Measurements from ENCODE around the gene PRUNE2. TPM values are rescaled to one million over a fixed set of nuclear protein-coding genes. Genes with fewer than 3 reads are reported as not detected.
A peak's percentile ranks its signal among the peaks of the same experiment; 100 is the strongest.

The PRUNE2 gene
- total and polyA plus RNA-seq, 4 donors: 38.1 to 558 (median 198) TPM

DNA sequence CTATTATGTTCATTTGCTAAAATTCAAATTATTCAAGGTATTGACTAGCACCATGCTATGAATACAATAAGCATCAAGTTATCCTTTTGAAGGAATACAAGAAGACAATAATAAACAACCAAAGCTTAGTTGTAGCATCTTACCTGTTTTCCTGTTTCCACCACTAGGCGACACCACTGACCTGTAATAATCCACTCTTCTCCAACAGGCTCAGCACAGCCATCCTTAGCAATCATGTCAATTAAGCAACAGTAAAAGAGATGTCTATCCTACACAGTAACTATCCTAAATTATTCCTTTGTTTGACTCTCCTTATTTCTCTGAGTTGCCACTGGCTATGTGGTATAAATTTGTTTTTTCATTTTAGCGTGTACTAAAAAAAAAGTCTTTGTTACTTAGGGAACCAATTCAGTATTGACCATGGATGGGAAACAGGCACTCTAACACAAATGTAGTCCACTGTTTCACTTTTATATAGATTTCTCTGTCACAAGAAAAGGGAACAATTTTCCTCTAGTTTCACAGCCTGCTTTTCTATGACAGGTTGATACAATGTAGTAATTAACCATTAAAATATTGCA is 95.4 kb downstream of the PRUNE2 start:
- intact Hi-C loops (cut with DNase I): loop anchor here (1.0 kb wide), 2 partner anchors 177 to 178 kb away; no protein-coding TSS in a partner anchor
- no peak overlapping the region for H3K4me3 ChIP-seq (ENCODE audit: low read length in 2 of 2)
- ATAC-seq (ENCODE audit: low FRiP score): peak; percentile 63
- no peak for DNase-seq
- H3K36me3 ChIP-seq (ENCODE audit: control insufficient read depth in 1 of 2, insufficient read depth in 2 of 2, low read length in 1 of 2): peaks cover 0 to 6% of the 10 kb centered on the region in 2 donors
- H3K9me3 ChIP-seq (ENCODE audit: control insufficient read depth, low read length): no peaks in the 10 kb centered on the region
- 36 to 39% methylated on average over 2 of the region's 2 CpGs for WGBS, 2 donors
- H3K27me3 ChIP-seq (ENCODE audit: control insufficient read depth in 1 of 2, insufficient read depth in 2 of 2, low read length in 1 of 2): no peaks in the 10 kb centered on the region
- H3K27ac ChIP-seq (ENCODE audit: low read depth in 1 of 2, low read length in 2 of 2): no peak overlapping the region
- H3K4me1 ChIP-seq (ENCODE audit: control insufficient read depth in 1 of 2, insufficient read depth in 2 of 2, low read length in 2 of 2): peaks cover 0 to 3% of the 10 kb centered on the region in 2 donors

DNA sequence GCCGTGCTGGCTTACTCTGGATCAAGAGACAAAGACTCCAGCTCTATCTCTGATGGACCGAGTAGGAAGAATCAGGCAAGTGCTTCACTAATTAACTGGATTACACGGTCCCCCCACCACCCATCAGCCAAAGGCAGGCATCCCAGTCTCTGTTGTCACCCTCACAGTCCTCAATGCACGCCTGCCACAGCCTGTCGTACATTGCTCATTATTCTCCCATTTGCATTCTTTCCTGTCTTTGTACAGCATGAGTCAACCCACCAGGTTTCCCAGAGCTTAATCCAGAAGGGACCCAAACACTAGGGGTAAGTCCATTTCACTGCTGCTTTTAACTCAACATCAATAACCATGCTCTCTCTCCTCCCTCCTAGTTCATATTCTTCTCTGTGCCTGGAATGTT is 97.3 kb downstream of the PRUNE2 start:
- DNase-seq (no peak), ATAC-seq (ENCODE audit: low FRiP score) (no peak)
- peaks cover 0 to 3% of the 10 kb centered on the region in 2 donors for H3K4me1 ChIP-seq (ENCODE audit: control insufficient read depth in 1 of 2, insufficient read depth in 2 of 2, low read length in 2 of 2)
- H3K36me3 ChIP-seq (ENCODE audit: control insufficient read depth in 1 of 2, insufficient read depth in 2 of 2, low read length in 1 of 2): peaks cover 0 to 8% of the 10 kb centered on the region in 2 donors
- 67 to 68% methylated on average over 5 of the region's 5 CpGs for WGBS, 2 donors
- H3K27ac ChIP-seq (ENCODE audit: low read depth in 1 of 2, low read length in 2 of 2): no peak overlapping the region
- H3K4me3 ChIP-seq (ENCODE audit: low read length in 2 of 2): no peak overlapping the region
- intact Hi-C loops (cut with DNase I): no loop called here
- H3K27me3 ChIP-seq (ENCODE audit: control insufficient read depth in 1 of 2, insufficient read depth in 2 of 2, low read length in 1 of 2): no peaks in the 10 kb centered on the region
- H3K9me3 ChIP-seq (ENCODE audit: control insufficient read depth, low read length): no peaks in the 10 kb centered on the region

DNA sequence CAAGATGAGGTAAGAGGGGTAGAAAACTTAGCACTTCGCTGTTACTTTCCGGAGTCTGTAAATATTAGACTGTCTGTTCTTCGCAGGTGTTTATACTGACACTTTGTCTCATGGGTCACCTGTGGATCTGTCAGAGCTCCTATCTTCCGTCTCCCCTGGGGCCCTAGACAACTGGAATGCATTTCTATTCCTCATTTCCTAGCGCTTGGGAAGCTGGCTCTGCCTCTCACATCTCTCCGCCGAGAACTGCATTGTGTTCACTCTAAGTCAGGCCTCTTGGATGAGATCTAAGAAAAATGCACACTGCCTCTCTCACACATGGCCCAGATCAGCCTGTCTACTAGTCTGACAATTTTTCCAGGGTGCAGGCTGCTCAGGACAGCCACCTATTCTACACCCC is 102.2 kb downstream of the PRUNE2 start:
- Histone ChIP-seq H3K4me3 (ENCODE audit: low read length in 2 of 2) (no peak overlapping the region), H3K27ac (ENCODE audit: low read depth in 1 of 2, low read length in 2 of 2) (no peak overlapping the region), H3K4me1 (ENCODE audit: control insufficient read depth in 1 of 2, insufficient read depth in 2 of 2, low read length in 2 of 2) (no peaks in the 10 kb centered on the region), H3K9me3 (ENCODE audit: control insufficient read depth, low read length) (no peaks in the 10 kb centered on the region), H3K27me3 (ENCODE audit: control insufficient read depth in 1 of 2, insufficient read depth in 2 of 2, low read length in 1 of 2) (no peaks in the 10 kb centered on the region), H3K36me3 (ENCODE audit: control insufficient read depth in 1 of 2, insufficient read depth in 2 of 2, low read length in 1 of 2) (peaks cover 0 to 2% of the 10 kb centered on the region in 2 donors)
- DNase-seq (no peak), ATAC-seq (ENCODE audit: low FRiP score) (no peak)
- 89 to 94% methylated on average over 7 of the region's 7 CpGs for WGBS, 2 donors
- intact Hi-C loops (cut with DNase I): no loop called here

DNA sequence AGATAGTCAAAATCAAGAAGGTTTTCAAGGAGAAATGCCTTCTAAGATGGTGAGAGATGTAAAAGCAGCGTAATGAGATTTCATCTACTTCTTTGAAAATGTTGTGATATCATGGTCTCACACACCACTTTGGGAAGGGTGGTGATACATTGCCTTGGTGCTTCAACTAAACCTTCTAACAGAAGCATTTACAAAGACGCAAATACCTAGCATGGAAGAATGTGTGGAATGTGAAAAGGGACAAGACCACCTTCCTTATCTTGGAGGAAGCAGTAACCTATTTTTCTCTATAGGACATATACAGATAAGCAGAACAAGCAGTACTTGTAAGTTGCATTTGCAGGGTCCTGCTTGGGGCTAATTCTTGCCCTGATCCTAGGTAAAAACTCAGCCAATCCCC is 102.8 kb downstream of the PRUNE2 start:
- H3K4me1 ChIP-seq (ENCODE audit: control insufficient read depth in 1 of 2, insufficient read depth in 2 of 2, low read length in 2 of 2): no peaks in the 10 kb centered on the region
- H3K27ac ChIP-seq (ENCODE audit: low read depth in 1 of 2, low read length in 2 of 2): no peak overlapping the region
- no peaks in the 10 kb centered on the region for H3K27me3 ChIP-seq (ENCODE audit: control insufficient read depth in 1 of 2, insufficient read depth in 2 of 2, low read length in 1 of 2)
- no peaks in the 10 kb centered on the region for H3K9me3 ChIP-seq (ENCODE audit: control insufficient read depth, low read length)
- H3K4me3 ChIP-seq (ENCODE audit: low read length in 2 of 2): no peak overlapping the region
- WGBS, 2 donors: 92 to 94% methylated on average over 2 of the region's 2 CpGs
- ATAC-seq (ENCODE audit: low FRiP score) (no peak), DNase-seq (no peak)
- intact Hi-C loops (cut with DNase I): no loop called here
- peaks cover 0 to 2% of the 10 kb centered on the region in 2 donors for H3K36me3 ChIP-seq (ENCODE audit: control insufficient read depth in 1 of 2, insufficient read depth in 2 of 2, low read length in 1 of 2)

DNA sequence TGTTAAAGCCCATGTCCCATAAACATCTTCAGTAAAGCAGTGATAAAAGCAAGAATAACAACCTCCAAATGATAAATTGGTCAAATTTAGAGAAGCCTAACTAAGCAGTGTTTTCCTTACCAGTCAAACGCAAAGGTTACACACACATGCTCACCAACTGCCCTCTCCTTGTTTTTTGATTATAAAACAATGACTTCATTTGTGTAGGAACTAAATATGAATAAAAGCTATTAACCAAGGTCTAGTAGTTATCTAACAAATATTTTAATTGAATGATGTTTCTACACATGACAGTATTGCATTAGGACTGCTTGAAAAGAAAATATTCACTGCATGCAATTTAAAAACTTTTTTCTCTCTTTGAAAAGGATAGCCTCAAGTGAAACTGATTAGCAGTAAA is 105.0 kb downstream of the PRUNE2 start:
- Histone ChIP-seq H3K27ac (ENCODE audit: low read depth in 1 of 2, low read length in 2 of 2) (no peak overlapping the region), H3K36me3 (ENCODE audit: control insufficient read depth in 1 of 2, insufficient read depth in 2 of 2, low read length in 1 of 2) (peaks cover 2% of the 10 kb centered on the region in 2 donors), H3K9me3 (ENCODE audit: control insufficient read depth, low read length) (no peaks in the 10 kb centered on the region), H3K27me3 (ENCODE audit: control insufficient read depth in 1 of 2, insufficient read depth in 2 of 2, low read length in 1 of 2) (no peaks in the 10 kb centered on the region), H3K4me1 (ENCODE audit: control insufficient read depth in 1 of 2, insufficient read depth in 2 of 2, low read length in 2 of 2) (peaks cover 0 to 3% of the 10 kb centered on the region in 2 donors), H3K4me3 (ENCODE audit: low read length in 2 of 2) (no peak overlapping the region)
- intact Hi-C loops (cut with DNase I): no loop called here
- DNase-seq (no peak), ATAC-seq (ENCODE audit: low FRiP score) (no peak)
- WGBS, 2 donors: 93 to 96% methylated on average over 1 of the region's 1 CpG

DNA sequence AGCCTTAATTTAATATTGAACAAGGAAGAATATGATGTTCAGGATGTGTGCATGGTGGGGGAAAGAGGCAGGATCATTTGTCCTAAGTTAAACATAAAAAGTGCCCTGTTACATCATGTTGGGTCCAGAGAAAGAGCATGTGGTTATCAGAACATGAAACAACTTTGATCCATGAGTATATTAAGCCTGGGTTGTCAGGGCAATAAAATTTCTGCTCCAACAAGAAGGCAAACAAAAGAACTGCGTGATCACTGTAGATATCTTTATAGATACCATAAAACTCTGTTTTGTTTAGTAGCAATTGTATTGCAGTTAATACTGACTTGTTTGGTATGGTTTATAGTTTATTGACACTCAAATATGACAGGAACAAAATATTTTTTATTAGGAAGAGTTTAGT is 106.4 kb downstream of the PRUNE2 start:
- no peaks in the 10 kb centered on the region for H3K9me3 ChIP-seq (ENCODE audit: control insufficient read depth, low read length)
- DNase-seq: no peak
- H3K27ac ChIP-seq (ENCODE audit: low read depth in 1 of 2, low read length in 2 of 2): no peak overlapping the region
- peaks cover 0 to 3% of the 10 kb centered on the region in 2 donors for H3K4me1 ChIP-seq (ENCODE audit: control insufficient read depth in 1 of 2, insufficient read depth in 2 of 2, low read length in 2 of 2)
- 91 to 96% methylated on average over 1 of the region's 1 CpG for WGBS, 2 donors
- peaks cover 1 to 5% of the 10 kb centered on the region in 2 donors for H3K36me3 ChIP-seq (ENCODE audit: control insufficient read depth in 1 of 2, insufficient read depth in 2 of 2, low read length in 1 of 2)
- intact Hi-C loops (cut with DNase I): no loop called here
- no peak for ATAC-seq (ENCODE audit: low FRiP score)
- no peaks in the 10 kb centered on the region for H3K27me3 ChIP-seq (ENCODE audit: control insufficient read depth in 1 of 2, insufficient read depth in 2 of 2, low read length in 1 of 2)
- no peak overlapping the region for H3K4me3 ChIP-seq (ENCODE audit: low read length in 2 of 2)

DNA sequence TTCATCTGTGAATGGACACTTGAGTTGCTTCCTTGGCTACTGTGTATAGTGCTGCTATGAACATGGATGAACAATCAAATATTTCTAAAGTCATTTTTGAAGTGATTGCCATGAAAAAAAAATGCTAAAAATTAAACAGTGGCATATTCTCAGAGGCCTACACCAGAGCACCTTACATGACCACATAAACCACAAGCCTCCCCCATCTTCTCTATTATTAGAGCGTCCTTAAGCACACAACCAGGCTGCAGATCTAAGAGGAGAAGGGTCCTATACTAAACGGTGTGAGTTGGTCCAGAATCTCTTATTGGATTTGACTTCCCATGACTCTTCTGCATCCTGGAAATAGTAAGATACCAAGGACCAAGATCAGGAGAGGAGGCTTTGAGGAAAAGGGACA is 107.4 kb downstream of the PRUNE2 start:
- H3K27ac ChIP-seq (ENCODE audit: low read depth in 1 of 2, low read length in 2 of 2): no peak overlapping the region
- no peak overlapping the region for H3K4me3 ChIP-seq (ENCODE audit: low read length in 2 of 2)
- H3K4me1 ChIP-seq (ENCODE audit: control insufficient read depth in 1 of 2, insufficient read depth in 2 of 2, low read length in 2 of 2): peaks cover 0 to 3% of the 10 kb centered on the region in 2 donors
- peaks cover 0 to 5% of the 10 kb centered on the region in 2 donors for H3K36me3 ChIP-seq (ENCODE audit: control insufficient read depth in 1 of 2, insufficient read depth in 2 of 2, low read length in 1 of 2)
- DNase-seq: no peak
- no peaks in the 10 kb centered on the region for H3K9me3 ChIP-seq (ENCODE audit: control insufficient read depth, low read length)
- ATAC-seq (ENCODE audit: low FRiP score): no peak
- intact Hi-C loops (cut with DNase I): no loop called here
- WGBS, 2 donors: 86 to 89% methylated on average over 2 of the region's 2 CpGs
- H3K27me3 ChIP-seq (ENCODE audit: control insufficient read depth in 1 of 2, insufficient read depth in 2 of 2, low read length in 1 of 2): no peaks in the 10 kb centered on the region

DNA sequence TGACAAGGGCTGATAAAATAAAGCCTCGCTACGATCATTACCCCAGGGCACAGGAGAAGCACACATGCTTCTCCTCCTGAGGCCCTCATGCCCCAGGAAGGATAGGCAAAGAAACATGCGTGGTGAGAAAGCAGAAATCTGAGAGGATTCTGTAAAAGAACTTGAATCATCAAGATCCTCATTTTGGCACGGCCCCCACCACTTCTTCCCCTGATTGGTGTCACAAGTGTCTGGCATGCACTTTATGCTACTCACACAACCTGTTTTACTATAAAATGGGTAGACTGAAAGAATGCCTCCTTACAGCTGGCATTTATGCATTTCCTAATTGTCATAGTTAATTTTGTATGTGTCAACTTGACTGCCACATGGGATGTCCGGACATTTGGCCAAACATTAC is 109.6 kb downstream of the PRUNE2 start:
- ATAC-seq (ENCODE audit: low FRiP score): no peak
- intact Hi-C loops (cut with DNase I): no loop called here
- H3K9me3 ChIP-seq (ENCODE audit: control insufficient read depth, low read length): no peaks in the 10 kb centered on the region
- no peak overlapping the region for H3K27ac ChIP-seq (ENCODE audit: low read depth in 1 of 2, low read length in 2 of 2)
- no peaks in the 10 kb centered on the region for H3K27me3 ChIP-seq (ENCODE audit: control insufficient read depth in 1 of 2, insufficient read depth in 2 of 2, low read length in 1 of 2)
- H3K4me1 ChIP-seq (ENCODE audit: control insufficient read depth in 1 of 2, insufficient read depth in 2 of 2, low read length in 2 of 2): peaks cover 0 to 3% of the 10 kb centered on the region in 2 donors
- WGBS, 2 donors: 87 to 92% methylated on average over 5 of the region's 5 CpGs
- peaks cover 0 to 5% of the 10 kb centered on the region in 2 donors for H3K36me3 ChIP-seq (ENCODE audit: control insufficient read depth in 1 of 2, insufficient read depth in 2 of 2, low read length in 1 of 2)
- H3K4me3 ChIP-seq (ENCODE audit: low read length in 2 of 2): no peak overlapping the region
- DNase-seq: no peak

DNA sequence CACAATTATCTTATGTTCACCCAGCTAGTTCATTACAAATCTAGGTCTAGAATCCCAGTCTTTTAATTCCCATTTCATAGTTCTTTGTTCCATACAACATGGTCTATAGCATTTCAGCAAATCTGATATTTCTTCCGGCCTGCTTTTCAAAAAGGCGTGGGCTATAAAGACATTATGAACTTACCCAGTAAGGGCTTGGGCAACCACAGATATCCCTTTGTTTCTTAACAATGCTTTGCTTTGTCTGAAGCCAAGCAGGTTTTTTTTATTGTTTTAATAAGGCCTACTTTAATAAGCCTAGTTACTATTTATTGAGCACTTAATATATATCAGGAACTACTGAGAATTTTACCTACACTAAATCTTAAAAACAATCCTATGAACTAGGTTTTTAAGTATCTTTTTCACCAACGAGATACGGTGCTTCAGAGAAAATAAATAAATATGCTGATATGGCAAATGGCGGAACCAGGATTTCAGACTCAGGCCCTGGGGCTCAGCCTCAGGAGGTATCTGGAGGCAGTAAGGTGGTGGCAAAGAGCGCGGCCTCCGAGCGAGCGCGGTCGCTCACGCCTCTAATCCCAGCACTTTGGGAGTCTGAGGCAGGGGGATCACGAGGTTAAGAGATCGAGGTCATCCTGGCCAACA is 112.0 kb downstream of the PRUNE2 start:
- DNase-seq (no peak), ATAC-seq (ENCODE audit: low FRiP score) (no peak)
- no peaks in the 10 kb centered on the region for H3K9me3 ChIP-seq (ENCODE audit: control insufficient read depth, low read length)
- no peaks in the 10 kb centered on the region for H3K27me3 ChIP-seq (ENCODE audit: control insufficient read depth in 1 of 2, insufficient read depth in 2 of 2, low read length in 1 of 2)
- no peak overlapping the region for H3K27ac ChIP-seq (ENCODE audit: low read depth in 1 of 2, low read length in 2 of 2)
- H3K36me3 ChIP-seq (ENCODE audit: control insufficient read depth in 1 of 2, insufficient read depth in 2 of 2, low read length in 1 of 2): peaks cover 0 to 5% of the 10 kb centered on the region in 2 donors
- intact Hi-C loops (cut with DNase I): no loop called here
- peaks cover 0 to 3% of the 10 kb centered on the region in 2 donors for H3K4me1 ChIP-seq (ENCODE audit: control insufficient read depth in 1 of 2, insufficient read depth in 2 of 2, low read length in 2 of 2)
- H3K4me3 ChIP-seq (ENCODE audit: low read length in 2 of 2): no peak overlapping the region
- WGBS, 2 donors: 93 to 95% methylated on average over 15 of the region's 15 CpGs
